GM11168 (cell line): ENCODE measurements around the gene TXNDC11.

Experiments used
- in situ Hi-C: fragments of 300-500 bp; cut with MboI; formaldehyde crosslinking; loops from one replicate; pipeline ENCODE4 v1.12.0; 2022; ENCODE audit warnings: low sequenced_read_pairs; ENCODE audit not compliant: unreplicated experiment

The TXNDC11 gene

GRCh38 chr16:11677451-11677951 is 65.2 kb downstream of the TXNDC11 start:
- in situ Hi-C loops, result no loop called here

- in situ Hi-C loops, result no loop called here
Observed at GRCh38 chr16:11676799-11677198, 65.9 kb downstream of the TXNDC11 start.

- in situ Hi-C loops, result no loop called here
Observed at GRCh38 chr16:11675561-11676511, 66.8 kb downstream of the TXNDC11 start.

- in situ Hi-C loops, result no loop called here
Observed at GRCh38 chr16:11674818-11675560, 67.7 kb downstream of the TXNDC11 start.

- in situ Hi-C loops, result no loop called here
Observed at GRCh38 chr16:11674001-11674817, 68.4 kb downstream of the TXNDC11 start.

- in situ Hi-C loops, result no loop called here
Observed at GRCh38 chr16:11673091-11674000, 69.3 kb downstream of the TXNDC11 start.

GRCh38 chr16:11672206-11673090 is 70.2 kb downstream of the TXNDC11 start:
- in situ Hi-C loops, result no loop called here

GRCh38 chr16:11671676-11672075 is 71.0 kb downstream of the TXNDC11 start:
- in situ Hi-C loops, result no loop called here

- in situ Hi-C loops, result no loop called here
Observed at GRCh38 chr16:11671271-11671670, 71.4 kb downstream of the TXNDC11 start.

- in situ Hi-C loops, result no loop called here
Observed at GRCh38 chr16:11670171-11671131, 72.2 kb downstream of the TXNDC11 start.

GRCh38 chr16:11669380-11670146 is 73.1 kb downstream of the TXNDC11 start:
- in situ Hi-C loops, result no loop called here

- in situ Hi-C loops, result no loop called here
Observed at GRCh38 chr16:11668623-11669379, 73.9 kb downstream of the TXNDC11 start.

- in situ Hi-C loops, result no loop called here
Observed at GRCh38 chr16:11667824-11668622, 74.6 kb downstream of the TXNDC11 start, which contains the start of gene SNN. TSS of gene SNN (plus strand) at chr16:11668455. CDS start at chr16:11676060, 7,605 bp downstream.

GRCh38 chr16:11667221-11667823 is 75.3 kb downstream of the TXNDC11 start:
- in situ Hi-C loops, result no loop called here
